ENCODE measurements around the gene ZNF17. TPM values are rescaled to one million over a fixed set of nuclear protein-coding genes. Genes with fewer than 3 reads are reported as not detected.

The ZNF17 gene
- 10 to 100 TPM in 1 of 4 donors, 1 to 10 TPM in 3; 4.4 to 12.6 (median 6.2) TPM for total RNA-seq

- WGBS, 2 donors = 0% methylated on average over 13 to 20 of the region's 55 CpGs
- H3K4me3 ChIP-seq = peak within 1 kb of the TSS; percentile 60 to 88 (median 74)
- TF ChIP-seq POLR2A (IDR thresholded peaks at IDR 0.05) (peak in 1 of 4 donors; percentile 14), CTCF (IDR thresholded peaks at IDR 0.05) (no peak)
Observed at GRCh38 chr19:57410877-57411671, at the start of gene ZNF17. TSS of gene ZNF17 (plus strand) at chr19:57411161. CDS start at chr19:57413616, 2,455 bp downstream.

GRCh38 chr19:57362419-57362818 is 48.5 kb upstream of the ZNF17 start:
- 82 to 85% methylated on average over 2 of the region's 2 CpGs for WGBS, 2 donors
- intact Hi-C loops (cut with DNase I) = loop anchor here (10.0 kb wide), 1 partner anchor 642 kb away; the partner anchor contains the start of gene ZNF606
- H3K9me3 ChIP-seq = peaks cover 0 to 10% (median 4%) of the 10 kb centered on the region in 3 donors
- peak overlapping the region in 3 of 4 donors; percentile 69 to 98 (median 73) for H3K4me3 ChIP-seq
- no peak for DNase-seq
- TF ChIP-seq POLR2A (IDR thresholded peaks at IDR 0.05) = no peak
- TF ChIP-seq CTCF (IDR thresholded peaks at IDR 0.05) = no peak
- peaks cover 0 to 19% (median under 1%) of the 10 kb centered on the region in 3 donors for H3K36me3 ChIP-seq
- H3K4me1 ChIP-seq = peaks cover 6 to 28% (median 9%) of the 10 kb centered on the region in 3 donors
- peak overlapping the region; percentile 76 to 99 (median 94) for H3K27ac ChIP-seq
- H3K27me3 ChIP-seq = no peaks in the 10 kb centered on the region

More at GRCh38 chr19:57410877-57411671, at the start of gene ZNF17:
- Histone ChIP-seq H3K27ac (peak within 1 kb of the TSS; percentile 60 to 81 (median 74)), H3K36me3 (peaks cover 7 to 37% (median 9%) of the 10 kb centered on the region in 3 donors), H3K27me3 (no peaks in the 10 kb centered on the region), H3K9me3 (peaks cover 0 to 16% (median 6%) of the 10 kb centered on the region in 3 donors), H3K4me1 (peaks cover 8 to 23% (median 10%) of the 10 kb centered on the region in 3 donors)
- DNase-seq = peak; percentile 72
- intact Hi-C loops (cut with DNase I) = no loop called here

GRCh38 chr19:57362997-57363687 is 47.8 kb upstream of the ZNF17 start, which contains the start of the genes TRAPPC2B and ZNF547:
TSS of gene TRAPPC2B (plus strand) at chr19:57363551. CDS start at chr19:57364834, 1,283 bp downstream.
TSS of gene ZNF547 (plus strand) at chr19:57363551. CDS start at chr19:57368556, 5,005 bp downstream.
- Histone ChIP-seq H3K9me3 (peaks cover 0 to 3% (median 0%) of the 10 kb centered on the region in 3 donors), H3K27ac (peak within 1 kb of the TSS; percentile 94 to 99 (median 95)), H3K4me1 (peaks cover 6 to 28% (median 9%) of the 10 kb centered on the region in 3 donors), H3K36me3 (peaks cover 0 to 18% (median 0%) of the 10 kb centered on the region in 3 donors), H3K27me3 (no peaks in the 10 kb centered on the region), H3K4me3 (peak within 1 kb of the TSS; percentile 69 to 98 (median 82))
- 2 to 5% methylated on average over 5 to 15 of the region's 47 CpGs for WGBS, 2 donors
- DNase-seq = peak; percentile 90
- intact Hi-C loops (cut with DNase I) = loop anchor here (10.0 kb wide), 1 partner anchor 642 kb away; the partner anchor contains the start of gene ZNF606
- TF ChIP-seq POLR2A (IDR thresholded peaks at IDR 0.05) = peak in 3 of 4 donors; percentile 5 to 67 (median 56)
- TF ChIP-seq CTCF (IDR thresholded peaks at IDR 0.05) = peak in 1 of 6 experiments; percentile 14

DNA sequence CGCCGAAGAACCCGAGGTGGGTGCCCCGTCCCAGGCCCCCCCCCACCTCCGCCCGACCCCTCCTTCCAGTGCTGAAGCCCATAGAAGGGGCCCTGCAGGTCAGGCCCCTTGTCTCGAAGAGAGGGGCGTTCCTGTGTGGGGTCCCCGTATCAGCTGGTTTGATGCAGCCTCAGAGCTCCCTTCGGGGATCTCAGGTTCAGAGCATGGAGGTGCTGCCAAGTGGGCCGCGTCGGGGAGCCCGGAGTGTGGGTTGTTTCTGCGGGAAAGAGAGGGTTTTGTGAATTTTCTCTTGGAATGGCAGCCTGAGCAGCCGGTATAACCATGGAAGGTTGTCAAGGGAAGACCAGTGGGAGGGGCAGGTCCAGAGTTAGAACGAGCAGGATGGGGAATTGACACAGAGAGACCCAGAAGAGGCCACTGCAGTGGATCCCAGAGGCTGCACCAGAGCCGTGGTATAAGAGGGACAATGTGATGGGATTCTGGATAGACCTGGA is 47.2 kb upstream of the ZNF17 start:
- H3K4me1 ChIP-seq = peaks cover 6 to 28% (median 9%) of the 10 kb centered on the region in 3 donors
- WGBS, 2 donors = 1 to 2% methylated on average over 8 to 11 of the region's 18 CpGs
- no peak for DNase-seq
- no peaks in the 10 kb centered on the region for H3K9me3 ChIP-seq
- H3K27me3 ChIP-seq = no peaks in the 10 kb centered on the region
- H3K27ac ChIP-seq = peak overlapping the region; percentile 94 to 99 (median 95)
- intact Hi-C loops (cut with DNase I) = loop anchor here (10.0 kb wide), 1 partner anchor 641 kb away; the partner anchor contains the start of gene ZNF606
- H3K4me3 ChIP-seq = peak overlapping the region; percentile 69 to 98 (median 82)
- no peak for TF ChIP-seq CTCF (IDR thresholded peaks at IDR 0.05)
- peaks cover 0 to 14% (median 0%) of the 10 kb centered on the region in 3 donors for H3K36me3 ChIP-seq
